Fibroblast of lung (primary cell): ENCODE results near the gene NFYB. TPM values are rescaled to one million over a fixed set of nuclear protein-coding genes. Genes with fewer than 3 reads are reported as not detected.

Experiments
- DNase-seq, 2 donors: peaks; one replicate each; pipeline versions ENCODE4 v3.0.0 to v3.0.0-alpha.2; 2010; ENCODE audit warnings: low read depth in 2 of 2
- H2AFZ ChIP-seq: 2 replicates; pipeline ENCODE4 v1.5.1; 2012; ENCODE audit warnings: low read length, control low read depth, inconsistent platforms
- H3K27ac ChIP-seq: 2 replicates; pipeline ENCODE4 v1.5.1; 2011; ENCODE audit warnings: low read length, control low read depth; ENCODE audit not compliant: insufficient read depth
- H3K27me3 ChIP-seq: 2 replicates; pipeline ENCODE4 v1.5.1; 2011; ENCODE audit warnings: mild to moderate bottlenecking, low read length; ENCODE audit not compliant: control insufficient read depth, insufficient read depth
- H3K36me3 ChIP-seq: 2 replicates; pipeline ENCODE4 v1.5.1; 2011; ENCODE audit warnings: low read length; ENCODE audit not compliant: control insufficient read depth, insufficient read depth
- H3K4me1 ChIP-seq: 2 replicates; pipeline ENCODE4 v1.5.1; 2011; ENCODE audit warnings: low read length; ENCODE audit not compliant: control insufficient read depth, insufficient read depth; ENCODE audit errors: extremely low read depth
- H3K4me2 ChIP-seq: 2 replicates; pipeline ENCODE4 v1.5.1; 2011; ENCODE audit warnings: low read length, control low read depth; ENCODE audit not compliant: insufficient read depth; ENCODE audit errors: extremely low read depth
- H3K4me3 ChIP-seq, 4 experiments: fragments of 200-600 bp in 1 of 4; sonication (generic) in 1 of 4; replicated peaks in 1 of 4; 2 replicates each; pipeline ENCODE4 v1.5.1; 2011 to 2016; ENCODE audit warnings: low read length in 4 of 4, low read depth in 3 of 4, mild to moderate bottlenecking in 3 of 4, control low read depth in 2 of 4, inconsistent platforms in 1 of 4, mixed read lengths in 1 of 4; ENCODE audit not compliant: insufficient read depth in 1 of 4; ENCODE audit errors: control extremely low read depth in 1 of 4
- H3K79me2 ChIP-seq: 2 replicates; pipeline ENCODE4 v1.5.1; 2012; ENCODE audit warnings: mild to moderate bottlenecking, low read length, inconsistent platforms; ENCODE audit not compliant: control insufficient read depth, insufficient read depth
- H3K9ac ChIP-seq: 2 replicates; pipeline ENCODE4 v1.5.1; 2011; ENCODE audit warnings: mild to moderate bottlenecking, low read length, control low read depth; ENCODE audit not compliant: insufficient read depth
- H3K9me3 ChIP-seq: 2 replicates; pipeline ENCODE4 v1.5.1; 2012; ENCODE audit warnings: low read depth, low read length; ENCODE audit not compliant: control insufficient read depth, insufficient read depth
- H4K20me1 ChIP-seq: 2 replicates; pipeline ENCODE4 v1.5.1; 2011; ENCODE audit warnings: low read length; ENCODE audit not compliant: control insufficient read depth, insufficient read depth; ENCODE audit errors: extremely low read depth
- EZH2 ChIP-seq: IDR thresholded peaks from 2 replicates; pipeline ENCODE4 v1.5.1; 2012; ENCODE audit warnings: low read length, control low read depth, mild to moderate bottlenecking; ENCODE audit errors: missing control alignments
- polyA plus RNA-seq, 2 donors: library from polyadenylated mRNA; depleted of rRNA in 1 of 2; stranded (reverse) in 1 of 2; unstranded in 1 of 2; fragments of >200 nt; gene quantifications; 2 replicates each; pipeline ENCODE4 v1.2.1, GENCODE V29; 2011 to 2012; ENCODE audit warnings: missing spikeins in 1 of 2
- total RNA-seq: library from RNA; depleted of rRNA; stranded (reverse); fragments of >200 nt; gene quantifications from 2 replicates; pipeline ENCODE4 v1.2.1, GENCODE V29; 2014
- TF ChIP-seq, protein P1 (sequence below), 2 donors: IDR thresholded peaks in 1 of 2; conservative IDR thresholded peaks in 1 of 2; 1 replicate in 1 of 2; 2 replicates in 1 of 2; pipeline ENCODE4 v1.5.1; 2011 to 2012; ENCODE audit warnings: low read length in 2 of 2, control low read depth in 1 of 2, inconsistent platforms in 1 of 2, low read depth in 1 of 2, mild to moderate bottlenecking in 1 of 2

The NFYB gene
- total and polyA plus RNA-seq, 2 donors (not counting 1 experiment from before 2014, with no cell fraction given): 32.2 to 39.9 TPM

DNA sequence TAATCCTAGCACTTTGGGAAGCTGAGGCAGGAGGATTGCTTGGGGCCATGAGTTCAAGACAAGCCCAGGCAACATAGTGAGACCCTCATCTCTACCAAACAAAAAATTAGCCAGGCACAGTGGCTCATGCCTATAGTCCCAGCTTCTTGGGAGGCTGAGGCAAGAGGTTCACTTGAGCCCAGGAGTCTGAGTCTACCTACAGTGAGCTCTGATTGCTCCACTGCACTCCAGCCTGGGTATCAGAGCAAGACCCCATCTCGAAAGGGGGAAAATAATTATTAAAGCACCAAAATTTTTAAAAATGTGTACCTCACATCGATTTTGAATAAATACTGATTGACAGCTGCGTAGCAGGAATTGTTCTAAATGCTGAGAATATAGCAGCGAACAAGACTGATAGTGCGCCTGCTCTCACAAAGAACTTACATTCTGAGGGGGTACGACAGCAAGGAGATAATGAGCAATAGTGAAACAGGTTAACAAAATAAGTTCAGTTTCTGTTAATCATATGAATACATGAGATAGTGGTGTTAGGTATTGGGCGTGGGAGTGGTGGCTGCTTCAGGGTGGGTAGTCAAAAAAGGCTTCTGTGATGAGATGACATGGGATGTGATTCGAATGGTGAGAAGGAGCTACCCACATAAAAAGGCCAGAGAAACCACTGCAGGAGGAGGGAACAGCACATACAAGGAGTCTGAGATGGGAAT is 54.1 kb downstream of the NFYB start:
- Histone ChIP-seq H3K79me2 (no peaks in the 10 kb centered on the region), H2AFZ (no peak overlapping the region), H3K27ac (no peak overlapping the region), H3K36me3 (peaks cover 3% of the 10 kb centered on the region), H3K4me3 (no peak overlapping the region), H3K4me1 (no peaks in the 10 kb centered on the region), H3K9me3 (no peaks in the 10 kb centered on the region), H3K9ac (no peak overlapping the region), H3K27me3 (no peaks in the 10 kb centered on the region), H4K20me1 (no peaks in the 10 kb centered on the region), H3K4me2 (no peak overlapping the region)
- no peak for TF ChIP-seq EZH2
- TF ChIP-seq, protein P1, sequence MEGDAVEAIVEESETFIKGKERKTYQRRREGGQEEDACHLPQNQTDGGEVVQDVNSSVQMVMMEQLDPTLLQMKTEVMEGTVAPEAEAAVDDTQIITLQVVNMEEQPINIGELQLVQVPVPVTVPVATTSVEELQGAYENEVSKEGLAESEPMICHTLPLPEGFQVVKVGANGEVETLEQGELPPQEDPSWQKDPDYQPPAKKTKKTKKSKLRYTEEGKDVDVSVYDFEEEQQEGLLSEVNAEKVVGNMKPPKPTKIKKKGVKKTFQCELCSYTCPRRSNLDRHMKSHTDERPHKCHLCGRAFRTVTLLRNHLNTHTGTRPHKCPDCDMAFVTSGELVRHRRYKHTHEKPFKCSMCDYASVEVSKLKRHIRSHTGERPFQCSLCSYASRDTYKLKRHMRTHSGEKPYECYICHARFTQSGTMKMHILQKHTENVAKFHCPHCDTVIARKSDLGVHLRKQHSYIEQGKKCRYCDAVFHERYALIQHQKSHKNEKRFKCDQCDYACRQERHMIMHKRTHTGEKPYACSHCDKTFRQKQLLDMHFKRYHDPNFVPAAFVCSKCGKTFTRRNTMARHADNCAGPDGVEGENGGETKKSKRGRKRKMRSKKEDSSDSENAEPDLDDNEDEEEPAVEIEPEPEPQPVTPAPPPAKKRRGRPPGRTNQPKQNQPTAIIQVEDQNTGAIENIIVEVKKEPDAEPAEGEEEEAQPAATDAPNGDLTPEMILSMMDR (conservative IDR thresholded peaks at IDR 0.05 in 1 of 2, IDR thresholded peaks at IDR 0.05 in 1 of 2; ENCODE audit: low read depth in 1 of 2, low read length in 2 of 2): no peak
- DNase-seq: no peak

- Histone ChIP-seq H3K4me2 (no peak overlapping the region), H3K79me2 (peaks cover 3% of the 10 kb centered on the region), H3K4me1 (no peaks in the 10 kb centered on the region), H3K9ac (no peak overlapping the region), H3K9me3 (no peaks in the 10 kb centered on the region), H3K4me3 (no peak overlapping the region), H3K36me3 (peaks cover 2% of the 10 kb centered on the region), H4K20me1 (no peaks in the 10 kb centered on the region), H3K27ac (no peak overlapping the region), H2AFZ (no peak overlapping the region), H3K27me3 (no peaks in the 10 kb centered on the region)
- TF ChIP-seq, protein P1 (conservative IDR thresholded peaks at IDR 0.05 in 1 of 2, IDR thresholded peaks at IDR 0.05 in 1 of 2; ENCODE audit: low read depth in 1 of 2, low read length in 2 of 2): no peak
- no peak for DNase-seq
Measured at GRCh38 chr12:104080764-104081163, 57.2 kb downstream of the NFYB start.

DNA sequence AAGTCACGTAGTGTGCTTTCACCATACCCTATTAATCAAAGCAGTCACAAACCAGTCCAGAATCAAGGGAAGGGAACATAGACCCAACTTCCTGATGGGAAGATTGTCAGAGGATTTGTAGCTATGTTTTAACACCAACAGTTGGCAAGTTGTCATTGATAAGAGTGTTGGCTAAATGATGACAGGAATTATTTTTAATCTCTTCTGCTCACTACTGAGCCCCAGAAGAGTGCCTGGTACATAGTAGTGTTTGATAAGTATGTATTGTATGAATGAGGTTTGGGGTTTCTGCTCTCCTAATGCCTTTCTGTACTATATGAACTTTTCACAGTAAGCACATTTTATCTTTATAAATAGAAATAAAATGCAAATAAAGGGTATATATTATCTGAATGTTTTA is 59.0 kb downstream of the NFYB start:
- Histone ChIP-seq H2AFZ (no peak overlapping the region), H3K4me2 (no peak overlapping the region), H4K20me1 (no peaks in the 10 kb centered on the region), H3K4me3 (no peak overlapping the region), H3K36me3 (peaks cover 2% of the 10 kb centered on the region), H3K9ac (no peak overlapping the region), H3K27ac (no peak overlapping the region), H3K9me3 (no peaks in the 10 kb centered on the region), H3K27me3 (no peaks in the 10 kb centered on the region), H3K79me2 (peaks cover 4% of the 10 kb centered on the region), H3K4me1 (no peaks in the 10 kb centered on the region)
- no peak for TF ChIP-seq EZH2
- TF ChIP-seq, protein P1 (conservative IDR thresholded peaks at IDR 0.05 in 1 of 2, IDR thresholded peaks at IDR 0.05 in 1 of 2; ENCODE audit: low read depth in 1 of 2, low read length in 2 of 2): no peak
- DNase-seq: no peak
